IPS-18c (cell line): ENCODE results near the gene ODAPH.
"Not testable (repeated sequence)": the region's sequence is repeated elsewhere in the genome, so short reads cannot be mapped to it uniquely, and the experiment has no call there.

Experiments
- H3K4me3 ChIP-seq: 2 replicates; pipeline ENCODE4 v1.7.0; 2013; ENCODE audit warnings: low read depth, mild to moderate bottlenecking, low read length, moderate library complexity; ENCODE audit not compliant: insufficient read depth
- H3K9me3 ChIP-seq: one replicate; pipeline ENCODE4 v1.6.1; 2013; ENCODE audit warnings: mild to moderate bottlenecking, low read length, moderate library complexity; ENCODE audit not compliant: control insufficient read depth, insufficient read depth

The ODAPH gene

GRCh38 chr4:75533926-75534325, 21.9 kb upstream of the ODAPH start:
- H3K4me3 ChIP-seq, H3K9me3 ChIP-seq: not testable (repeated sequence)

- H3K9me3 ChIP-seq, H3K4me3 ChIP-seq: not testable (repeated sequence)
Observed at GRCh38 chr4:75537308-75537707, 18.6 kb upstream of the ODAPH start.

GRCh38 chr4:75542824-75543223, 13.0 kb upstream of the ODAPH start:
- H3K4me3 ChIP-seq, result no peak overlapping the region
- no peaks in the 10 kb centered on the region for H3K9me3 ChIP-seq

- not testable (repeated sequence) for H3K4me3 ChIP-seq, H3K9me3 ChIP-seq
Observed at GRCh38 chr4:75544220-75544619, 11.6 kb upstream of the ODAPH start.

GRCh38 chr4:75544870-75545269, 11.0 kb upstream of the ODAPH start:
- Histone ChIP-seq H3K9me3 (no peaks in the 10 kb centered on the region), H3K4me3 (no peak overlapping the region)

GRCh38 chr4:75545526-75545925, 10.3 kb upstream of the ODAPH start:
- Histone ChIP-seq H3K4me3 (no peak overlapping the region), H3K9me3 (no peaks in the 10 kb centered on the region)

GRCh38 chr4:75547647-75548387, 8.0 kb upstream of the ODAPH start:
- H3K4me3 ChIP-seq, result no peak overlapping the region
- H3K9me3 ChIP-seq, result no peaks in the 10 kb centered on the region

- H3K9me3 ChIP-seq, result no peaks in the 10 kb centered on the region
- H3K4me3 ChIP-seq, result no peak overlapping the region
Observed at GRCh38 chr4:75549019-75549418, 6.8 kb upstream of the ODAPH start.

- Histone ChIP-seq H3K4me3 (no peak overlapping the region), H3K9me3 (no peaks in the 10 kb centered on the region)
Observed at GRCh38 chr4:75552452-75552851, 3.4 kb upstream of the ODAPH start.

- no peak overlapping the region for H3K4me3 ChIP-seq
- no peaks in the 10 kb centered on the region for H3K9me3 ChIP-seq
Observed at GRCh38 chr4:75557696-75558095, 1.8 kb downstream of the ODAPH start.

- Histone ChIP-seq H3K9me3 (no peaks in the 10 kb centered on the region), H3K4me3 (no peak overlapping the region)
Observed at GRCh38 chr4:75561789-75562188, 5.9 kb downstream of the ODAPH start.

GRCh38 chr4:75564023-75564422, 8.2 kb downstream of the ODAPH start:
- H3K9me3 ChIP-seq, result no peaks in the 10 kb centered on the region

GRCh38 chr4:75565481-75565880, 9.6 kb downstream of the ODAPH start:
- H3K9me3 ChIP-seq, result no peaks in the 10 kb centered on the region
- no peak overlapping the region for H3K4me3 ChIP-seq

More at GRCh38 chr4:75564023-75564422, 8.2 kb downstream of the ODAPH start:
- H3K4me3 ChIP-seq, result no peak overlapping the region

GRCh38 chr4:75566911-75567310, 11.0 kb downstream of the ODAPH start:
- Histone ChIP-seq H3K4me3 (no peak overlapping the region), H3K9me3 (no peaks in the 10 kb centered on the region)

- no peaks in the 10 kb centered on the region for H3K9me3 ChIP-seq
- no peak overlapping the region for H3K4me3 ChIP-seq
Observed at GRCh38 chr4:75567725-75568124, 11.9 kb downstream of the ODAPH start.

- no peak overlapping the region for H3K4me3 ChIP-seq
- H3K9me3 ChIP-seq, result no peaks in the 10 kb centered on the region
Observed at GRCh38 chr4:75584067-75584466, 28.2 kb downstream of the ODAPH start.

GRCh38 chr4:75593393-75593792, 37.5 kb downstream of the ODAPH start:
- Histone ChIP-seq H3K9me3 (no peaks in the 10 kb centered on the region), H3K4me3 (no peak overlapping the region)

- H3K4me3 ChIP-seq, result no peak overlapping the region
- no peaks in the 10 kb centered on the region for H3K9me3 ChIP-seq
Observed at GRCh38 chr4:75596061-75596460, 40.2 kb downstream of the ODAPH start.

- no peaks in the 10 kb centered on the region for H3K9me3 ChIP-seq
- H3K4me3 ChIP-seq, result no peak overlapping the region
Observed at GRCh38 chr4:75598390-75598789, 42.5 kb downstream of the ODAPH start.
